GM21825 (cell line): Measurements from ENCODE around the gene ASCL3.
"Not testable (repeated sequence)": the region's sequence is repeated elsewhere in the genome, so short reads cannot be mapped to it uniquely, and the experiment has no call there.

Experiments
- ATAC-seq: cut with Tn5 transposase; IDR thresholded peaks from one replicate; pipeline ENCODE4 v1.9.1; 2021; ENCODE audit warnings: mild to moderate bottlenecking, moderate library complexity; ENCODE audit not compliant: unreplicated experiment

The ASCL3 gene, protein sequence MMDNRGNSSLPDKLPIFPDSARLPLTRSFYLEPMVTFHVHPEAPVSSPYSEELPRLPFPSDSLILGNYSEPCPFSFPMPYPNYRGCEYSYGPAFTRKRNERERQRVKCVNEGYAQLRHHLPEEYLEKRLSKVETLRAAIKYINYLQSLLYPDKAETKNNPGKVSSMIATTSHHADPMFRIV

DNA sequence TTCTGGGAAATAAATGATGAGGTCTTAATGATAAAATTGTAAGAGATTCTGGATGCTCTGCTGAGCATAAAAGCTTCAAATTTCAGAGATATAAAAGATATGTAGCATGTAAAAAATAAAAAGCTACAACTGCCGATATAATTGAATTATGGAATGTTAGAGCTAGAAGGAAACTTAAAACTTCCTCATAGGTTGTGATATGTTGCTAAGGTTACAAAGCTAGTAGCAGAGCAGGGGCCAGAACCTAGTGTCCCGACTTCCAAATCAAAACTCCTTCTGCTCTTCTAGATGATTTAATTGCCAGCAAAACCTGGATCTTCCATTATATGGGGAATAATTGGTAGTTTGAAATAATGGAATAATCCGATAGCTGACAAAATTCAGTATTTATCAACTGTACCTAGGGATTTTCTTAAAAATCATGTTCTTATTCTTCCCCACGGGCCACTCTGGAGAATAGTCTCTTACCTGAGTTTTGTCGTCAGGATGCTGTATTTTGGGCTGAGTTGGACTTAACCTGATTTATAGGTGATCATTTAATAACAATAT is at the start of gene ASCL3:
Gene ASCL3 (minus strand): TSS at position 499 of the 549 bp plus-strand sequence. CDS start 4,855 bp downstream, outside the sequence.
- no peak for ATAC-seq

DNA sequence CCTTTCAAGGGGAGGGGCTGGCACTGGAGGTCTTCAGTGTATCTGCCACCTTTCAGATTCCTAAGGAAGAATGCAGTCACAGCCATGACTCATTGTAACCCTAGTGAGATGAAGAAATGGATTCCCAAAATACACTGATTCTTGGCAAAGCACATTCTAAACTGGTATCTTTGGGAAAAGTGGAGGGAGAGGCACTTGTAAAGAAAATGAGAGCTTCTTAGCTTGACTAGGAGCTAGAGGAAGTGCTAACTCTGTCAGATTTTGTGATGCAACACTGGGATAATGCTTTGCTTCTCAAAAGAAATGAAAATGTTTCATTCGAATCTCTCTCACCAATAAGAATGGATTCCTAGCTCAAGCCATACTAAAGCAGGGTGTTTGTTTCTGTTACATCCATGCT is 46.6 kb upstream of the ASCL3 start:
- ATAC-seq = no peak

DNA sequence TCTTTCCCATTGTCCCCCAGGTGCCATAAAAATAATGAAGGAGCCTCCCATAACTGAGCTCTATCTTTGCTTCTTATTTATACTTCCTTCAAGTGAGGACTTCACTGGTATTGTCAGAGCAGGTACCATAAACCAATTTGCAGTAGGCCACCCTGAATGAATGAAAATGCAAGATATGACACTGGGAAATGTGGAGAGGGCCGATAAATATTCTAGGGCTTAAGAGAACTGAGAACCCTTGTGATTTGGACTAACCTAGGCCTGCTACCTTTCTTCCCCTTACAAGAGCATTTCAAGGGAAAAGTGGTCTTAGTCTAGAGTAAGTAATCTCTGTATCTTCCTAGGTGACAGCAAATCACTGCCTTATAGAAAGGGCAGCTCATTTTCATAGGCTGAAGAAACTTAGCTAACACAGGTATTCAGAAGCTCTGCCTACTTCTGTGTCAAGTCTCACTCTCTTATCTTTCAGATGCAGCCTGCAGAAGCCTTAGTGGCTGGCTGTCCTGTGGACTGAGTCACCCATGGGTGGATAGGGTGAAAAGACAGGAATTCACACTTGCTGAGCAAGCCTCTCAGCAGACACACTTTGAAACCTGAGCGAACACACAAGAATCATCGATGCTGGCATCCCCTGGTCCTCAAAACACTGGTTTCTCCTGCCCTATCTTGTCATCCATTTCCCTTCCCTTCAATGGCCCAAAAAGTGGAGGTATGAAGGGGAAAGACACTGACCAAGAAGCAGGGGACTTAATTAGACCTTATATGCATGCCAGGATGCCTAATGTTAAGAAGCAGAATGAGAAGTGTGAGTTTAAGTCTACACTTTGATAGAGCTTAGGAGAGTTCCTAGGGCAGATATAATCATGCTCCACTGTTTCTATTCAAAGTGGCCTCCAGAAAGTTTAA is 45.8 kb upstream of the ASCL3 start:
- no peak for ATAC-seq

DNA sequence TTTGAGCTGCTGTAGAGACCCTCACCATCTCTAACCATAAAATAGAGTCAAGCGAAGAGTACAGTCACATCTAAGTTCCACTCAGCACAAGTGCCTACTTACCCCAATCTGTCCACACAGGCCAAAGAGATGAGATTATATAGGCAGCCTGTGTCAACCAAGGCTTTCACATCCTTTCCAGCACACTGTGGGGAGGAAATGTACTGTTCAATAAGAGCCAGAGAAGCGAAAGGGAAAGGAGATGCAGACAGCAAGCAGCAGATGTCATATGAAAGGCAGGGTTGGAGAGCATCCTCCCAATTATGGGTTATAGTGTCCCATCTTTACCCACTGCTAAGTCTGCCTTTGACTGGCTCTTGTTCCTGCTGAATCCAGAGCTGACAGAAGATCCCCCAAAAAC is 44.6 kb upstream of the ASCL3 start:
- ATAC-seq = no peak

DNA sequence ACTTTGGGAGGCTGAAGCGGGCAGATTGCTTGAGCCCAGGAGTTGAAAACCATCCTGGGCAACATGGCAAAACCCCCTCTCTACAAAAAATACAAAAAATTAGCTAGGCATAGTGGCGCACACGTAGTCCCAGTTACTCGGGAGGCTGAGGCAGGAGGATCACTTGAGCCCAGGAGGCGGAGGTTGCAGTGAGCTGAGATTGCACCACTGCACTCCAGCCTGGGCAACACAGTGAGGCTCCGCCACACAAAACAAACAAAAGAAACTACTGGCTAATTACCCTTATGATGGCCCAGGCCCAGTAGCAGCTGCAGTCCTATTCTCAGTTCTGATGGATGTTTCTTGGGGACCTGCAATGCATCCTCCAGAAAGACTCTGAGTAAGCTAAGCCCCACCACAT is 44.0 kb upstream of the ASCL3 start:
- not testable (repeated sequence) for ATAC-seq

DNA sequence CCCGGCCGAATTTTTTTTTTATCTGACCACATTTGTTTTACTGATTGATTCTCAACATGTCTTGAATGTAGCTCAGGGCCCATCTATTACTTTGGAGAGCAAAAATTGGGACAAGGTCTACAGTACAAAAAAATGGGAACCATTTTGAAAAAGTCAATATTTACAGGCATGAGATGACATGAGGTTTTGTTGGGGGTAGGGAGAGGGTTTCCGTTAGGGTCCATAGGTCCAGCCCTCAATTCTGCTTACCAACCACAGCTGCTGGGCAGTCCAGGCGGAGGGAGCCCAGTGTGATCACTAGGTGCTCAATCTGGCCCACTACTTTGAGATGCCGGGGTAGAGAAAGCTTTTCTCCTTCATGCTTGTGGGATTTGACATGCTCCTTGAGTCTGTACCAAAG is 42.6 kb upstream of the ASCL3 start:
- no peak for ATAC-seq

DNA sequence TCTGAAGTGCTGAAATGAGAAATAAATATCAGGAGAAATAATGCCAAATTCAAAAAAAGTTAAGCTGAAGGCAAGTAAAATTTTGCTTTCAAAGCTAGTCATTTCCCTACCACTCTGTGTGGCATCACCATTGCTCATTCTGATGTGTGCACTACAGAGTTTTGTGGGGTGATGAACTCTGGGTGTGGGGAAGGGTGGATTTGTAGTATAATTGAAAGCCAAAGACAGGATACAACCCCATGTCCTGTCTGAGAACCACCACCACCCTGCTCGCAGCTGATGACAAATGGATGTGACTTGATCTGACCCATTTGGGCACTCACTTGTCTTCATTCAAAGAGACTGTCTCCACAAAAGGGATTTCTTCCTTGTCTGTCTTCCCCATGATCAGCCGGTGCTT is 40.7 kb upstream of the ASCL3 start:
- no peak for ATAC-seq

DNA sequence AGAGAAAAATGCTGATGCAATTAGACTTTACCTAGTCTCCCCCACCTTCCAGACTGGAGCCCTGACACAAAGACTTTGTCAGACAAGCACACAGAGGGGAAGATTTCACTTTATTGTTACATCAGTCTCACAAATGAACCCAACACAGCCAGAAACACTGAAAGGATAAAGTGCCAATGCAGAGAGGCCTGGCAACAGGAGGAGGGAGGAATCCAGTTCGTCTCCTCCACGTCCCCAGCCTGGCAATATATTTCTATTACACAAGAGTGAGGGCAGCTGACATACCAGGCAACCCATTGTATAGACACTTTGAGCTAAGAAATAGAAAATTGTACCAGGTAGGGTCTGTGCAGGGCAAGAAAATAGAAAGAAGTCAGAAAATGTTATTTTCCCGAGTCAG is 37.7 kb upstream of the ASCL3 start:
- ATAC-seq = no peak

DNA sequence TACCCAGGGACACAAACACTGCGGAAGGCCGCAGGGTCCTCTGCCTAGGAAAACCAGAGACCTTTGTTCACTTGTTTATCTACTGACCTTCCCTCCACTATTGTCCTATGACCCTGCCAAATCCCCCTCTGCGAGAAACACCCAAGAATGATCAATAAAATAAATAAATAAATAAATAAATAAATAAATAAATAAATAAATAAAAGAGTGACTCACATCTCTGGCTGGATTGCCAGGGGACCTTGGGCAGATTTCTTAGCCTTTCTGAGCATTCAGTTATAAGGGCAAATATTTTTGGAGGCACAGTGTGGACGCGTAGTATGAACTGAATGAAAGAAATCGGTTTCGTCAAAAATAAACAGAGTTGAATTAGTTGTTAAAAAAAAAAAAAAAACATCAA is 36.5 kb upstream of the ASCL3 start:
- not testable (repeated sequence) for ATAC-seq

DNA sequence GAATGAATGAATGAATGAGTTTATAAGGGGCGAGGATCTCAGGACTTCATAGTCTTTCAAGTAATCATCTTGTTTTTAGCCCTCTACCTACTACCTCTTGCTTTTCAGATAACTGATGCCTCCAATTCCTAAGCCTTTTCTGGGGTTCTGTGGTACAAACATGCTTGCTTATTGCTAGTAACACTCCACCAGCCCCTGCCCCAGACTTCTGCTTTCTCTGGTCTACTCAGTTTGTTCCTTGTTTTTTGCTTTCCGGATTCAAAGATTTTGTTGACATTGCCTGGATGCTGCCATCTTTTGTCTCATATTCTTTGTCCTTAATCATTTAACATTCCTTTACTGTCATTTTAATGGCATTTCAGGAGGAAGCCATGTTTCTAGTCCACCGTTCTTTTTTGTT is 30.3 kb upstream of the ASCL3 start:
- ATAC-seq = no peak

DNA sequence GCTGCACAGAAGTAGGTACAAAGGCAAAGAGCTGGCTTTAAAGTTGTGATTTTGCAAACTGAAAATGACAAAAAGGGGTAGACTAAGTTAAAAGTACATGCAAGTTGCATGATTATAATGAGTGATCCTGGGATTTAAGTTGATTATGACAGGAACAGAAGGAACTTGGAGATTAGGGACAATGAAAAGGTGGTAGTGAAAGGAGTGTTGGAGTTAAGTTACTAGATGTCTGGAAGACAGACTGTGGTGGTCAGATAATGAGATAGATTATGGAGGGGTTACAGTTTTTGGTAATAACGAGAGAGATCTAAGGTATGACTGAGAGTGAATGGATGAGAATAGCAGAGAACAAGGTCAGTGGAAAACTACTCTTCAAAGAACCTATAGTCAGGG is 29.1 kb upstream of the ASCL3 start:
- no peak for ATAC-seq

DNA sequence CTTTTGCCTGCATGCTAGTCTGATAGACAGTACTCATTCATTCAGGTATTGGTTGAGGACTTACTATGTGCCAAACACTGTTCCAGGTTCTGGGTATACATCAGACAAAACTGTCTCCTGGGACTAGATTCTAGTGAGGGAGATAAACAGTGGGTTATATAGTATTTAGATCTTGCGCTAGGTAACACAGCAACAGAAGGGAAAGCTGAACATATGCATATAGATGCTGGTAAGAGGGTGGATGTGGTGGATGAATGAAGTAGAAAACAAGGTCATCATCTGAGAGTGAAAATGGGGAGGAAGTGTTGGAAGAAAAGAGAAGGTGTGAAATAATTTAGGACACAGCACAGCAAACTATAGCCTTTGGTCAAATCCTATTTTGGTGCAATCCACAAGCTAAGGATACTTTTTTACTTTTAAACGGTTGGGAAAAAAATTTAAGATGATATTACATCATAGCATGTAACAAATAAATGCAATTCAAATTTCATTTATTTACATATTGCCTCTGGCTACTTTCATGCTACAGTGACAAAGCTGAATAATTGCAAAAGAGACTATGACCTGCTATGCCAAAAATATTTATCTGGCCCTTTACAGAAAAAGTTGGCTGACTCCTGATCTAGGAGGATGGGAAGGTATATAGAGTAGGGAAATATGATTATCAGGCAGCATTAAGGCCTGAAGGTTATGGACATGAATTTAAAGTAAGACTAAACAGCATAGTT is 28.5 kb upstream of the ASCL3 start:
- ATAC-seq = no peak

DNA sequence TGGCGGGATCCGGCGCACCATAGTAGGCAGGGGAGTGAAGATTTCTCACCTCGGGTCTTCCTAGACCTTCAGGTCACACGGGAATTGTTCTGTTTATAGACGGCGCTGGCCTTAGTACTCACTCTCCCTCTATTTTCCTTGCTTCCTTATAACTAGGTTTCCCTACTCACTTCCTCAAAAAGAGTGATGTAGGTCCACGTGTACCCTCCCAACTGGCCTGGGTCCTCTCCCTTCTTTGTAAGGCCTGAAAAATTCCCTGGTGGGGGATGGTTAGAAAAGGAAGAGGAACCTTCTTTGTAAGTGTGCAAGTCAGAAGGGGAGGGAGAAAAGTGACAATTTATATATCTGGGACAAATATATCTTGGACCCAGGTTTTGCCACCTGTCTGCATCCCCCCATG is 24.4 kb upstream of the ASCL3 start:
- no peak for ATAC-seq

DNA sequence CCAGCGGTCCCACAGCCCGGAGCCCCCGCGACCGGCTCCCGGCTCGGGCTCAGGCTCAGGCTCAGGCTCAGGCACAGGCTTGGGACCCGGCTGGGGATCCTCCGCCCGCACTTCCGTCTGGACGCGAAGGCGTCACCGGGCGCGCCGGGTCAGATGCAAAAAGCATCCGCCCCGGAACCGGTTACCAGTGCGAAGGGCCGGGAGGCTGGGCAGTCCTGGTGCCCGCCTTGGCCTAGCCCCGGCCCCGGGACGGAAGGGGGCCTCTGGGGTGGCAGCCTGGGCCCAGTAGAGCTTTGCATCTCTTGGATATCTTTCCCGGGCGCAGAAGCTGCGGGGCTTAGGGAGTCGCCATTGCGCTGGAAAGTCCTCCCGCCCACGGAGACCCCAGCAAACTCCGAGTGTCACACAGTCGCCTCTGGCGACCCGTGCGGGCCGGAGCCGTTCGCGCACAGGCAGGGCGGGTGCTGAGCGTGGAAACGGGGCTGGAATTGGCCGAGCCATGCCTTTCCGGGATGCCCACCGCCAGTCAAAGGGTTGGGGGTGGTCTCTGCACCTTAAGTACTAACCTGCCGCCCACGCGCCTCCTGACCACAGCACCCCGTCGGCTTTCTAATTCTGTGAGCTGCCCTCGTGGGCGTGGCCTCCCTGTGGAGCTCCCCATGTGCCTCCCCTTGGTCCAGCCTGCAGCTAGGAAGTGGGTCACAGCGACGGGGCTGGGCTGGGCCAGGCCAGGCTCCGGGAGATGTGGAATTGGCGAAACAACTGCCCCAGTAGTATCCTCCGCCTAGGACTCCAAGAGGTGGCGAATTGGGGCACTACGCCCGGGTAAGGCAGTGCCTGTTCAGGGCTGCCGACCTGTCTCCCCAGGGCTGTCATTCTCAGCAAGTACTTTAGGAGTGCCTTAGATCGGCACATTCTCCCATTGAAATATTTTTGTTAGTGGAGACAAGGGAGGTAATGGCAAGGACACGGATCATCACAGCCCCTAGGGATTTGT is 21.8 kb upstream of the ASCL3 start, which contains the start of gene TMEM9B:
Gene TMEM9B (minus strand): TSS at position 119 of the 997 bp plus-strand sequence. CDS start 129 bp downstream, outside the sequence.
- ATAC-seq = peak; percentile 75

DNA sequence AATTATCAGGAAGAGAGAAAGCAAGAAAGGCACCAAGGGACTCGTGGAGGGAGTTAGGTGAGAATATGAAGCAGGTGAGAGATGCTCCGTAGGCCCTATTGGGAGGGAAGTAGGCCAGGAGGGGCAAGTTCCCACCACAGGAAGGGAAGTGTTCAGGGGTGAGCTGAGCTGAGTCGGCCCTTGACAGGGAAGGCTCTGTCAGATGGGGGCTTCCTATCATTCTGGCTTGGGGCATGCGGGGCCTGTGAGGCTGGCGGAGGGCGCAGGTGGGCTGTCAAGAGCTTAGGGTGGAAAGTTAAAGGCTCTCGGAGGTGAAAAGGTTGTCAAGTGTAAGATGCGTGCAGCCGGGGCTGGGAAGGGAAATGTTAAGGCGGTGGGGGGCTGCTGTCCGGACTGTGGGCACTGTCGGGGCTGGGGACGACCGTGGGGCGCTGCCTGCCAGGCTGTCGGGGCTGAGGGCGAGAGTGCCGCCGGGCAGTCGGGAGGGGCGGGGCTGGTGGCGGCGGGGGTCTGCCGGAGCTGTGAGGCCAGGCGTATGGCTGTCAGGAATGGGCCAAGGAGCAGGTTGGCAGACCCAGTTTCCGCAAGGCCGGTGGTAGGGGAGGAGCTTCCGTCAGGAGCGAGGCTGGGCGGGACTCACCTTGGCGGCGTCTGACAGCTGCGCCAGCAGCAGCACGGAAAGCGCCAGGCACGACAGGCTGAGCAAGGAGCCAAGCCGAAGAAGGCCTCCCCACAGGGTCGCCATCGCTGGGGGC is 20.9 kb upstream of the ASCL3 start:
- ATAC-seq = peak; percentile 62

DNA sequence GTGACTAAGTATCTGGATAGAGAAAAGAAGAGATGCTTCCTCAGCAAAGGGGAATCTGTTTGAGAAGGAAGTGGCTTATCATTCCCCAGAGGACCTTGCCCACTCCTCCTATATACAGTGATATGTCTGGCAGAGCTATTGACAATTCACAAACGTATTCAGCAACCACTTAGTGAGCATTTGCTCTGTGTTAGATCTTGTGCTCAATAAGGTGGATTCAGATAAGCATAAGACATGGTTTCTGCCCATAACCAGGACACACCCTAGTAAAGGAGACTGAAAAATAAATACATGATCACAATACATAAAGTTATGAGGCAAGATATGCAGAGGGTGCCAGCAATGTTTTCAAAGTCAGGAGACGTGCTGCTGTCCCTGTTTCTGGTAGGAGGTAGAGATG is 20.0 kb upstream of the ASCL3 start:
- ATAC-seq = no peak

DNA sequence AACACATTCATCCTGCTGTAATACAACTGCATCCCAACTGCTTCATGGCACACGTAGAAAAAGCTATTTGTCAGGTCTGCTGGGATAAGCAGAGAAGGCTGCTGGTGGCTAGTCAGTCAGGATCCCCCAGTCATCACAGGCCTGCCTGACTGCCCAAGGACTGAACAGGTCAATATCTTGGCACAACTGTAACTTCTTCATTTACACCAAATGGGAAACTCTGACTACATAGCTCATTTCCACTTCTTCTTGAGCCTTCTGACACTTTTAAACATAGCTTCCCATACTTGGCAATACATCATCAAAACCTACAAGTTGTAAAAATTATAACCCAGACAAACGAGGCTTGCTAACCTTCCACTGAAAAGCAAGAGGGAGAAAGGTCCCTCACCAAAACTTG is 18.6 kb upstream of the ASCL3 start:
- no peak for ATAC-seq

DNA sequence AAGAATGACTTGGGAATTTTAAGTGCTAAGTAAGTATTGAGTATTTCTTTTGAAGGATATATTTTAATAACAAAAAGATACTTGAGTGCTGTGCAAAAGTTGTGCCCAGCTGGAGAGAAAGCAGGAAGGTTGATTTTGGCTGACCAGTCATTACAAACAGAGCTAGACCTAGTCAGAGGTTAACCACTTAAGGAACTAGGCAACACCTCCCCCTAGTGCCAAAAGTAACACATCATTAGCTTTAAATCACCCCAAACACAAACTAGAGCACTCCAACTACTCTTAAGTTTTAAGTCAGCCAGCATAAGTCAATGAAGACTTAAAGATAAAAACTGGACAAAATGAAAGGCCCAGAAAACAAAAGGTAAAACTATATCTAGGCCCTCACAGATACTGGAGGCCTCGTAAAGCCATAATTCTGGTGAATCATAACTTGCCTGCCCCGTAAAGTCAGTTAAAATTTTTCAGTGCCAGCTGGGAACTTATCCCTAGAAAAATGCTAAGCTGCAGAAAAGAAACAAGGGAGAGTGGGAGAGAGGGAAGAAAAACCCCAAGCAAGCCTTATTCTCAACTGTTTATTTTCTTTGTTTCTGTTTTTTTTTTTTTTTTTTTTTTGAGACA is 16.8 kb upstream of the ASCL3 start:
- peak; percentile 39 for ATAC-seq

DNA sequence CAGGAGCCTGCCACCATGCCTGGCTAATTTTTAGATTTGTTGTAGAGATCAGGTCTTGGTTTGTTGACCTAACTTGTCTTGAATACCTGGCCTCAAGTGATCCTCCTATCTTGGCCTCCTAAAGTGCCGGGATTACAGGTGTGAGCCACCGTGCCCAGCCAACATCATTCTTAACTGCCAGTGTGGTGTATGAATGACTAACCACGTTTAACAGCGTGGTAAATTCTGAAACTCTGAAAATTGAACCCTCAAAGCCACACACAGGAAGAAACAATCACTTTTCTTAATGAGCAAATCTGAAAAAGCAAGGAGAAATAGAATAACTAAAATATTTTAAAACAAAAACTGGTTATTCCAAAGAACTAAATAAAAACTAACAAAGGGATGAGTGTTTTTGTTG is 14.0 kb upstream of the ASCL3 start:
- no peak for ATAC-seq
